ENCODE measurements around the gene TCL1A. TPM values are rescaled to one million over a fixed set of nuclear protein-coding genes. Genes with fewer than 3 reads are reported as not detected.

Gene TCL1A
- total and polyA plus RNA-seq, 9 of the 15 experiments (the other 6 are each of a cell fraction or from before 2014, with no cell fraction given): 0.10 to 0.11 TPM; not detected in 7

DNA sequence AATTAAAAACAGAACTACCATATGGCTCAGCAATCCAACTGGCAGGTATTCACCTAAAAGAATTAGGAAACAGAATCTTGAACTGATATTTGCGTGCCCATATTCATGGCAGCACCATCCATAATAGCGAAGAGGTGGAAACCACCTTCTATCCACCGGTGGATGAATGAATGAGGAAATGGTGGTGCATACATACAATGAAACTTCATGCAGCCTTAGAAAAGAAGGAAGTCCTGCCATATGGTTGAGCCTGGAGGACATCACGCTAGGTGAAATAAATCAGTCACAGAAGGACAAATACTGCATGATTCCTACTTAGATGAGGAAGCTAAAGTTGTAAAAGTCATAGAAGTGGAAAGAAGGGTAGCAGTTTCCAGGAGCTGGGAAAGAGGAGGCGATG is 6.6 kb downstream of the TCL1A start:
- Histone ChIP-seq H3K9ac (ENCODE audit: insufficient read depth in 1 of 2, low read depth in 2 of 2, low read length in 2 of 2) (no peak overlapping the region), H3K4me2 (ENCODE audit: insufficient read depth, low read length) (no peak overlapping the region)
- POLR2A ChIA-PET: no interaction called here

More for the DNA sequence above, 6.6 kb downstream of the TCL1A start:
- no peaks in the 10 kb centered on the region for H3K9me3 ChIP-seq (replicated peaks; ENCODE audit: control insufficient read depth, insufficient read depth, low read depth, low read length)
- ATAC-seq: no peak
- intact Hi-C loops (cut with micrococcal nuclease): no loop called here
- H3K79me2 ChIP-seq (ENCODE audit: control insufficient read depth, insufficient read depth, low read length): no peaks in the 10 kb centered on the region
- no peak overlapping the region for H2AFZ ChIP-seq (ENCODE audit: low read depth, low read length)
- CTCF ChIA-PET (ENCODE audit: low intra/inter-chr PET ratio): no interaction called here
- no peaks in the 10 kb centered on the region for H3K36me3 ChIP-seq (ENCODE audit: control insufficient read depth, insufficient read depth, low read length)
- in situ Hi-C loops (cut with MboI): no loop called here
- H3K27ac ChIP-seq (ENCODE audit: extremely low read depth, low read depth, low read length): no peak overlapping the region
- peaks cover 0 to 23% of the 10 kb centered on the region in 2 experiments; a peak in 3 of 5 replicates for H3K27me3 ChIP-seq (ENCODE audit: control insufficient read depth in 2 of 2, insufficient read depth in 2 of 2, low read length in 2 of 2)
- no peak overlapping the region for H3K4me3 ChIP-seq
- no peak for FAIRE-seq
- no peaks in the 10 kb centered on the region for H3K9me1 ChIP-seq (ENCODE audit: control insufficient read depth, insufficient read depth, low read length)
- no peaks in the 10 kb centered on the region for H4K20me1 ChIP-seq (replicated peaks; ENCODE audit: control insufficient read depth, insufficient read depth, low read length)
- DNase-seq (ENCODE audit: extremely low read depth in 1 of 4, low spot score in 3 of 4): no peak
- H3K4me1 ChIP-seq (replicated peaks in 1 of 2; ENCODE audit: control insufficient read depth in 2 of 2, insufficient read depth in 2 of 2, low read length in 2 of 2): no peaks in the 10 kb centered on the region
- BruUV-seq (replicated peaks): no TSS peak
- TF ChIP-seq CEBPG (CRISPR knock-in tag; IDR thresholded peaks at IDR 0.05) (no peak), CEBPG (tag; conservative IDR thresholded peaks at IDR 0.05 in 1 of 2, IDR thresholded peaks at IDR 0.05 in 1 of 2) (no peak), IRF2 (CRISPR knock-in tag; IDR thresholded peaks at IDR 0.05) (no peak), EWSR1 (IDR thresholded peaks at IDR 0.05; ENCODE audit: borderline replicate concordance, low read depth, partially characterized antibody) (no peak), MYBL2 (IDR thresholded peaks at IDR 0.05; ENCODE audit: low read depth) (no peak), MYBL2 (CRISPR knock-in tag; IDR thresholded peaks at IDR 0.05; ENCODE audit: borderline replicate concordance) (no peak), XRCC3 (IDR thresholded peaks at IDR 0.05) (no peak), ZNF707 (CRISPR knock-in tag; conservative IDR thresholded peaks at IDR 0.05) (no peak), MAFG (tag; conservative IDR thresholded peaks at IDR 0.05) (no peak), CBX8 (IDR thresholded peaks at IDR 0.05; ENCODE audit: borderline replicate concordance, extremely low read depth, low read depth, low read length, poor library complexity, severe bottlenecking) (no peak)
- TF ChIP-seq, protein P1, sequence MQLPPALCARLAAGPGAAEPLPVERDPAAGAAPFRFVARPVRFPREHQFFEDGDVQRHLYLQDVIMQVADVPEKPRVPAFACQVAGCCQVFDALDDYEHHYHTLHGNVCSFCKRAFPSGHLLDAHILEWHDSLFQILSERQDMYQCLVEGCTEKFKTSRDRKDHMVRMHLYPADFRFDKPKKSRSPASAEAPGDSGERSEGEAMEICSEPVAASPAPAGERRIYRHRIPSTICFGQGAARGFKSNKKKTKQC (CRISPR knock-in tag; IDR thresholded peaks at IDR 0.05): no peak
- TF ChIP-seq, protein P2, sequence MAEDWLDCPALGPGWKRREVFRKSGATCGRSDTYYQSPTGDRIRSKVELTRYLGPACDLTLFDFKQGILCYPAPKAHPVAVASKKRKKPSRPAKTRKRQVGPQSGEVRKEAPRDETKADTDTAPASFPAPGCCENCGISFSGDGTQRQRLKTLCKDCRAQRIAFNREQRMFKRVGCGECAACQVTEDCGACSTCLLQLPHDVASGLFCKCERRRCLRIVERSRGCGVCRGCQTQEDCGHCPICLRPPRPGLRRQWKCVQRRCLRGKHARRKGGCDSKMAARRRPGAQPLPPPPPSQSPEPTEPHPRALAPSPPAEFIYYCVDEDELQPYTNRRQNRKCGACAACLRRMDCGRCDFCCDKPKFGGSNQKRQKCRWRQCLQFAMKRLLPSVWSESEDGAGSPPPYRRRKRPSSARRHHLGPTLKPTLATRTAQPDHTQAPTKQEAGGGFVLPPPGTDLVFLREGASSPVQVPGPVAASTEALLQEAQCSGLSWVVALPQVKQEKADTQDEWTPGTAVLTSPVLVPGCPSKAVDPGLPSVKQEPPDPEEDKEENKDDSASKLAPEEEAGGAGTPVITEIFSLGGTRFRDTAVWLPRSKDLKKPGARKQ (CRISPR knock-in tag; IDR thresholded peaks at IDR 0.05): no peak
- TF ChIP-seq, protein P3, sequence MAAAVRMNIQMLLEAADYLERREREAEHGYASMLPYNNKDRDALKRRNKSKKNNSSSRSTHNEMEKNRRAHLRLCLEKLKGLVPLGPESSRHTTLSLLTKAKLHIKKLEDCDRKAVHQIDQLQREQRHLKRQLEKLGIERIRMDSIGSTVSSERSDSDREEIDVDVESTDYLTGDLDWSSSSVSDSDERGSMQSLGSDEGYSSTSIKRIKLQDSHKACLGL (CRISPR knock-in tag; IDR thresholded peaks at IDR 0.05; ENCODE audit: borderline replicate concordance, poor library complexity, severe bottlenecking): no peak
- TF ChIP-seq, protein P4, sequence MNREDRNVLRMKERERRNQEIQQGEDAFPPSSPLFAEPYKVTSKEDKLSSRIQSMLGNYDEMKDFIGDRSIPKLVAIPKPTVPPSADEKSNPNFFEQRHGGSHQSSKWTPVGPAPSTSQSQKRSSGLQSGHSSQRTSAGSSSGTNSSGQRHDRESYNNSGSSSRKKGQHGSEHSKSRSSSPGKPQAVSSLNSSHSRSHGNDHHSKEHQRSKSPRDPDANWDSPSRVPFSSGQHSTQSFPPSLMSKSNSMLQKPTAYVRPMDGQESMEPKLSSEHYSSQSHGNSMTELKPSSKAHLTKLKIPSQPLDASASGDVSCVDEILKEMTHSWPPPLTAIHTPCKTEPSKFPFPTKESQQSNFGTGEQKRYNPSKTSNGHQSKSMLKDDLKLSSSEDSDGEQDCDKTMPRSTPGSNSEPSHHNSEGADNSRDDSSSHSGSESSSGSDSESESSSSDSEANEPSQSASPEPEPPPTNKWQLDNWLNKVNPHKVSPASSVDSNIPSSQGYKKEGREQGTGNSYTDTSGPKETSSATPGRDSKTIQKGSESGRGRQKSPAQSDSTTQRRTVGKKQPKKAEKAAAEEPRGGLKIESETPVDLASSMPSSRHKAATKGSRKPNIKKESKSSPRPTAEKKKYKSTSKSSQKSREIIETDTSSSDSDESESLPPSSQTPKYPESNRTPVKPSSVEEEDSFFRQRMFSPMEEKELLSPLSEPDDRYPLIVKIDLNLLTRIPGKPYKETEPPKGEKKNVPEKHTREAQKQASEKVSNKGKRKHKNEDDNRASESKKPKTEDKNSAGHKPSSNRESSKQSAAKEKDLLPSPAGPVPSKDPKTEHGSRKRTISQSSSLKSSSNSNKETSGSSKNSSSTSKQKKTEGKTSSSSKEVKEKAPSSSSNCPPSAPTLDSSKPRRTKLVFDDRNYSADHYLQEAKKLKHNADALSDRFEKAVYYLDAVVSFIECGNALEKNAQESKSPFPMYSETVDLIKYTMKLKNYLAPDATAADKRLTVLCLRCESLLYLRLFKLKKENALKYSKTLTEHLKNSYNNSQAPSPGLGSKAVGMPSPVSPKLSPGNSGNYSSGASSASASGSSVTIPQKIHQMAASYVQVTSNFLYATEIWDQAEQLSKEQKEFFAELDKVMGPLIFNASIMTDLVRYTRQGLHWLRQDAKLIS (CRISPR knock-in tag; IDR thresholded peaks at IDR 0.05): no peak
- WGBS (ENCODE audit: insufficient coverage, low coverage, missing lambda C conversion rate): 3% methylated on average over 5 of the region's 5 CpGs
